ENCODE data around the gene SIDT1. TPM values are rescaled to one million over a fixed set of nuclear protein-coding genes. Genes with fewer than 3 reads are reported as not detected.

The SIDT1 gene
- total RNA-seq, 1 donor from 2014 or later = not detected

GRCh38 chr3:113514265-113514769 is 18.0 kb upstream of the SIDT1 start:
- H3K4me1 Mint-ChIP-seq = no peaks in the 10 kb centered on the region
- peaks cover 19% of the 10 kb centered on the region for H3F3A ChIP-seq (ENCODE audit: low read depth)
- H2AFZ ChIP-seq (replicated peaks) = peak overlapping the region; percentile 94
- peaks cover 5% of the 10 kb centered on the region for H3K9me3 ChIP-seq (ENCODE audit: low read depth)
- TF ChIP-seq EZH2phosphoT487 (IDR thresholded peaks at IDR 0.05) (no peak), EZH2 (IDR thresholded peaks at IDR 0.05) (no peak), CTCF (IDR thresholded peaks at IDR 0.05) (no peak)
- peak overlapping the region; percentile 85 for H3K4me3 ChIP-seq
- peak overlapping the region; percentile 70 for H3K27ac ChIP-seq
- peaks cover 33% of the 10 kb centered on the region for H3K27me3 ChIP-seq
- no peak overlapping the region for H3K4me3 Mint-ChIP-seq
- no peaks in the 10 kb centered on the region for H3K27me3 Mint-ChIP-seq (ENCODE audit: insufficient read depth, low read depth)
- no peaks in the 10 kb centered on the region for H4K20me1 ChIP-seq (ENCODE audit: low read depth)
- peak overlapping the region; percentile 45 for H3K9ac ChIP-seq
- DNase-seq (ENCODE audit: low spot score) = no peak
- peaks cover 47% of the 10 kb centered on the region for H3K79me2 ChIP-seq (ENCODE audit: low read depth)
- H3K4me1 ChIP-seq = peaks cover 8% of the 10 kb centered on the region
- H3K4me2 ChIP-seq = peak overlapping the region; percentile 86
- peaks cover 9% of the 10 kb centered on the region for H3K9me3 Mint-ChIP-seq
- H3K36me3 ChIP-seq = no peaks in the 10 kb centered on the region
- H3K36me3 Mint-ChIP-seq = peaks cover 18% of the 10 kb centered on the region
- no peak overlapping the region for H3K27ac Mint-ChIP-seq

GRCh38 chr3:113516115-113516505 is 16.2 kb upstream of the SIDT1 start:
- peak overlapping the region; percentile 86 for H3K4me2 ChIP-seq

DNA sequence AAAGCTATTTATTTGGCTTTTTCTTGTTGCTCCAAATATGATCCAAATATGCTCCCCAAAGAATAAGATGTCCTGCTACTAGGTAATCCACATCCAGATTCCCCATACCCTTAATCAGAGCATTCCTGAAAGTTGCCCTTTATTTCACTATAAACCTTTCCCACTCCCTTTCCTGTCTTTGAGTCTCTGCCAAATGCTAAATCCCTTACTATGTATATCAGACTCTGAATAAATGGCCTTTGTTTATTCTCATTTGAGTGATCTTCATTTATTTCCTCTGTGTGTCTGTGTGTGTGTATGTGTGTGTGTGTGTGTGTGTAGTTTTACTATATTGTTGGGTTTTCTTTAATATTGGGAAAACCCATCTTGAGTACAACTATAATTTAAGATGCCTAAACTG is 10.4 kb upstream of the SIDT1 start:
- Histone ChIP-seq H4K20me1 (ENCODE audit: low read depth) (no peaks in the 10 kb centered on the region), H3K4me1 (no peaks in the 10 kb centered on the region), H3K9ac (no peak overlapping the region), H3K36me3 (no peaks in the 10 kb centered on the region), H2AFZ (replicated peaks) (no peak overlapping the region), H3K79me2 (ENCODE audit: low read depth) (no peaks in the 10 kb centered on the region), H3F3A (ENCODE audit: low read depth) (no peaks in the 10 kb centered on the region), H3K27ac (no peak overlapping the region), H3K4me2 (no peak overlapping the region), H3K9me3 (ENCODE audit: low read depth) (no peaks in the 10 kb centered on the region), H3K4me3 (no peak overlapping the region), H3K27me3 (peaks cover 92% of the 10 kb centered on the region)
- no peak overlapping the region for H3K4me3 Mint-ChIP-seq
- no peaks in the 10 kb centered on the region for H3K4me1 Mint-ChIP-seq
- DNase-seq (ENCODE audit: low spot score) = no peak
- peaks cover 4% of the 10 kb centered on the region for H3K27me3 Mint-ChIP-seq (ENCODE audit: insufficient read depth, low read depth)
- H3K36me3 Mint-ChIP-seq = no peaks in the 10 kb centered on the region
- no peaks in the 10 kb centered on the region for H3K9me3 Mint-ChIP-seq
- TF ChIP-seq EZH2phosphoT487 (IDR thresholded peaks at IDR 0.05) (no peak), CTCF (IDR thresholded peaks at IDR 0.05) (no peak), EZH2 (IDR thresholded peaks at IDR 0.05) (no peak)
- no peak overlapping the region for H3K27ac Mint-ChIP-seq

More at GRCh38 chr3:113516115-113516505, 16.2 kb upstream of the SIDT1 start:
- Histone ChIP-seq H4K20me1 (ENCODE audit: low read depth) (no peaks in the 10 kb centered on the region), H3K9ac (no peak overlapping the region), H3K4me1 (peaks cover 8% of the 10 kb centered on the region), H3F3A (ENCODE audit: low read depth) (peaks cover 19% of the 10 kb centered on the region), H3K4me3 (no peak overlapping the region), H3K27ac (no peak overlapping the region), H3K9me3 (ENCODE audit: low read depth) (no peaks in the 10 kb centered on the region), H3K36me3 (no peaks in the 10 kb centered on the region), H2AFZ (replicated peaks) (no peak overlapping the region), H3K27me3 (peaks cover 48% of the 10 kb centered on the region), H3K79me2 (ENCODE audit: low read depth) (peaks cover 29% of the 10 kb centered on the region)
- peak; percentile 9 for DNase-seq (ENCODE audit: low spot score)
- Mint-ChIP-seq H3K4me1 (no peaks in the 10 kb centered on the region), H3K27ac (no peak overlapping the region), H3K36me3 (peaks cover 6% of the 10 kb centered on the region), H3K4me3 (no peak overlapping the region), H3K27me3 (ENCODE audit: insufficient read depth, low read depth) (no peaks in the 10 kb centered on the region), H3K9me3 (no peaks in the 10 kb centered on the region)
- TF ChIP-seq CTCF (IDR thresholded peaks at IDR 0.05) (no peak), EZH2phosphoT487 (IDR thresholded peaks at IDR 0.05) (no peak), EZH2 (IDR thresholded peaks at IDR 0.05) (no peak)

Data from neural progenitor cell (in vitro differentiated cells).